CD14-positive monocyte (primary cell): ENCODE measurements around the gene ROR1. TPM values are rescaled to one million over a fixed set of nuclear protein-coding genes. Genes with fewer than 3 reads are reported as not detected.

Source experiments
- DNase-seq, 3 donors: peaks; one replicate each; pipeline ENCODE4 v3.0.0-alpha.2; 2011 to 2022
- H2AFZ ChIP-seq: 2 replicates; pipeline ENCODE4 v1.6.0; 2012; ENCODE audit warnings: mild to moderate bottlenecking, low read depth, low read length, inconsistent platforms; ENCODE audit not compliant: insufficient read depth, poor library complexity, severe bottlenecking
- H3K27ac ChIP-seq, 2 donors: 1 replicate in 1 of 2; 2 replicates in 1 of 2; pipeline ENCODE4 v1.5.1; 2012 to 2013; ENCODE audit warnings: low read length in 2 of 2, control low read depth in 1 of 2, inconsistent platforms in 1 of 2, low read depth in 1 of 2, mild to moderate bottlenecking in 1 of 2
- H3K27me3 ChIP-seq, 2 donors: one replicate each; pipeline versions ENCODE4 v1.6.0 to v1.6.1; 2011 to 2013; ENCODE audit warnings: low read length in 2 of 2; ENCODE audit not compliant: control insufficient read depth in 2 of 2, insufficient read depth in 2 of 2
- H3K36me3 ChIP-seq, 2 donors: replicated peaks in 1 of 2; 1 replicate in 1 of 2; 2 replicates in 1 of 2; pipeline versions ENCODE4 v1.5.1 to v1.6.1; 2012 to 2013; ENCODE audit warnings: low read length in 2 of 2, control low read depth in 1 of 2, inconsistent platforms in 1 of 2, mild to moderate bottlenecking in 1 of 2; ENCODE audit not compliant: insufficient read depth in 2 of 2, control insufficient read depth in 1 of 2
- H3K4me1 ChIP-seq, 2 donors: 1 replicate in 1 of 2; 2 replicates in 1 of 2; pipeline versions ENCODE4 v1.5.1 to v1.6.1; 2012 to 2013; ENCODE audit warnings: low read length in 2 of 2, control low read depth in 1 of 2, inconsistent platforms in 1 of 2, mild to moderate bottlenecking in 1 of 2, moderate library complexity in 1 of 2; ENCODE audit not compliant: insufficient read depth in 2 of 2, control insufficient read depth in 1 of 2
- H3K4me2 ChIP-seq: replicated peaks from 2 replicates; pipeline ENCODE3; 2012; ENCODE audit warnings: low read length, moderate library complexity, mild to moderate bottlenecking; ENCODE audit not compliant: poor library complexity, severe bottlenecking; ENCODE audit errors: extremely low read depth
- H3K4me3 ChIP-seq, 3 experiments: fragments of 200-600 bp in 1 of 3; sonication (generic) in 1 of 3; replicated peaks in 1 of 3; 1 replicate in 2 of 3; 2 replicates in 1 of 3; pipeline ENCODE4 v1.5.1; 2011 to 2013; ENCODE audit warnings: low read length in 3 of 3, mild to moderate bottlenecking in 3 of 3, control low read depth in 2 of 3, low read depth in 2 of 3, inconsistent platforms in 1 of 3, moderate library complexity in 1 of 3
- H3K79me2 ChIP-seq: 2 replicates; pipeline ENCODE4 v1.6.0; 2012; ENCODE audit warnings: mild to moderate bottlenecking, control low read depth, inconsistent platforms, low read length, moderate library complexity; ENCODE audit not compliant: insufficient read depth
- H3K9ac ChIP-seq: 2 replicates; pipeline ENCODE4 v1.6.0; 2017; ENCODE audit warnings: low read length, mild to moderate bottlenecking; ENCODE audit not compliant: insufficient read depth, poor library complexity, severe bottlenecking
- H3K9me3 ChIP-seq, 2 donors: replicated peaks in 1 of 2; 1 replicate in 1 of 2; 2 replicates in 1 of 2; pipeline versions ENCODE4 v1.5.1 to v1.6.1; 2012 to 2013; ENCODE audit warnings: low read length in 2 of 2, control low read depth in 1 of 2; ENCODE audit not compliant: control insufficient read depth in 1 of 2, insufficient read depth in 1 of 2
- H4K20me1 ChIP-seq: 2 replicates; pipeline ENCODE4 v1.6.0; 2012; ENCODE audit warnings: mild to moderate bottlenecking, low read length, control low read depth, moderate library complexity; ENCODE audit not compliant: insufficient read depth
- H3K27ac Mint-ChIP-seq, 7 donors: one replicate each; pipeline ENCODE4 v1.8.0; 2020; ENCODE audit warnings: mild to moderate bottlenecking in 7 of 7, mixed read lengths in 7 of 7, moderate library complexity in 6 of 7, inconsistent platforms in 2 of 7
- H3K27me3 Mint-ChIP-seq, 3 donors: one replicate each; pipeline ENCODE4 v1.8.0; 2021 to 2022; ENCODE audit warnings: low read depth in 3 of 3, mild to moderate bottlenecking in 3 of 3, mixed read lengths in 3 of 3, moderate library complexity in 3 of 3, inconsistent platforms in 1 of 3
- H3K36me3 Mint-ChIP-seq, 2 donors: one replicate each; pipeline ENCODE4 v1.8.0; 2020; ENCODE audit warnings: mixed read lengths in 2 of 2, inconsistent platforms in 1 of 2, mild to moderate bottlenecking in 1 of 2
- H3K4me1 Mint-ChIP-seq: one replicate; pipeline ENCODE4 v1.8.0; 2020; ENCODE audit warnings: mild to moderate bottlenecking, mixed read lengths
- H3K4me3 Mint-ChIP-seq, 2 donors: one replicate each; pipeline ENCODE4 v1.8.0; 2020; ENCODE audit warnings: mild to moderate bottlenecking in 2 of 2, mixed read lengths in 2 of 2, moderate library complexity in 1 of 2
- H3K9me3 Mint-ChIP-seq, 7 donors: one replicate each; pipeline ENCODE4 v1.8.0; 2020 to 2022; ENCODE audit warnings: mixed read lengths in 7 of 7, mild to moderate bottlenecking in 6 of 7, moderate library complexity in 6 of 7, inconsistent platforms in 2 of 7
- CTCF ChIP-seq: fragments of 200-600 bp; IDR thresholded peaks from one replicate; pipeline ENCODE4 v1.8.0; 2022; ENCODE audit warnings: antibody characterized with exemption, mild to moderate bottlenecking
- WGBS: methylation state at CpG from one replicate; pipeline ENCODE4 v1.1.5; 2013; ENCODE audit warnings: missing lambda C conversion rate; ENCODE audit not compliant: insufficient coverage; 5-methylcytosine and 5-hydroxymethylcytosine counted together
- intact Hi-C, 2 donors: fragments of 100-400 bp; cut with micrococcal nuclease; formaldehyde crosslinking; loops; one replicate each; pipeline versions ENCODE4 v1.15.0 to v1.15.1; 2023
- polyA plus RNA-seq, 3 donors: library from polyadenylated mRNA; depleted of rRNA in 1 of 3; unstranded in 2 of 3; stranded (reverse) in 1 of 3; fragments of 300-500 nt in 2 of 3; fragments of >200 nt in 1 of 3; fragmentation: Illumina TruSeq in 2 of 3; gene quantifications; 1 replicate in 2 of 3; 2 replicates in 1 of 3; pipeline ENCODE4 v1.2.3, GENCODE V29; 2012 to 2021

Gene ROR1
- polyA plus RNA-seq, 3 donors = not detected

GRCh38 chr1:63945943-63946342, 172.1 kb downstream of the ROR1 start:
- no peak overlapping the region for H3K27ac Mint-ChIP-seq
- Histone ChIP-seq H3K9ac (no peak overlapping the region), H3K27me3 (no peaks in the 10 kb centered on the region), H4K20me1 (no peaks in the 10 kb centered on the region), H3K27ac (no peak overlapping the region), H3K36me3 (no peaks in the 10 kb centered on the region), H3K4me2 (no peak overlapping the region), H3K4me3 (no peak overlapping the region), H3K4me1 (no peaks in the 10 kb centered on the region), H2AFZ (no peak overlapping the region), H3K79me2 (no peaks in the 10 kb centered on the region), H3K9me3 (no peaks in the 10 kb centered on the region)
- H3K4me3 Mint-ChIP-seq = no peak overlapping the region
- WGBS = 80% methylated on average over 1 of the region's 1 CpG
- H3K36me3 Mint-ChIP-seq = no peaks in the 10 kb centered on the region
- TF ChIP-seq CTCF = no peak
- H3K27me3 Mint-ChIP-seq = no peaks in the 10 kb centered on the region
- intact Hi-C loops = no loop called here
- no peak for DNase-seq
- no peaks in the 10 kb centered on the region for H3K4me1 Mint-ChIP-seq
- no peaks in the 10 kb centered on the region for H3K9me3 Mint-ChIP-seq

- H3K4me2 ChIP-seq = no peak overlapping the region
These were observed 173.2 kb downstream of the ROR1 start for GRCh38 chr1:63946866-63947491.

More at GRCh38 chr1:63946866-63947491, 173.2 kb downstream of the ROR1 start:
- H3K4me3 Mint-ChIP-seq = no peak overlapping the region
- no peaks in the 10 kb centered on the region for H3K36me3 ChIP-seq
- no peaks in the 10 kb centered on the region for H3K79me2 ChIP-seq
- no peaks in the 10 kb centered on the region for H3K4me1 Mint-ChIP-seq
- H3K4me1 ChIP-seq = no peaks in the 10 kb centered on the region
- H3K9me3 ChIP-seq = no peaks in the 10 kb centered on the region
- H3K27me3 ChIP-seq = no peaks in the 10 kb centered on the region
- H3K27ac ChIP-seq = no peak overlapping the region
- DNase-seq = no peak
- peaks cover 0 to 2% (median 0%) of the 10 kb centered on the region in 7 donors for H3K9me3 Mint-ChIP-seq
- no peak overlapping the region for H3K4me3 ChIP-seq
- H3K27me3 Mint-ChIP-seq = no peaks in the 10 kb centered on the region
- H3K36me3 Mint-ChIP-seq = no peaks in the 10 kb centered on the region
- no peaks in the 10 kb centered on the region for H4K20me1 ChIP-seq
- intact Hi-C loops = no loop called here
- H2AFZ ChIP-seq = no peak overlapping the region
- WGBS = 97% methylated on average over 9 of the region's 11 CpGs
- H3K27ac Mint-ChIP-seq = no peak overlapping the region
- no peak for TF ChIP-seq CTCF
- H3K9ac ChIP-seq = no peak overlapping the region
